A549 (cell line): ENCODE measurements around the gene TMIGD3.

Experiments used
- CHD2 ChIP-seq: fragments of 150-350 bp; IDR thresholded peaks from 2 replicates; pipeline ENCODE4 v1.6.1; 2014; ENCODE audit warnings: low read length; ENCODE audit not compliant: partially characterized antibody
- CHD4 ChIP-seq: fragments of 200-600 bp; sonication (generic); IDR thresholded peaks from 2 replicates; pipeline ENCODE4 v1.6.1; 2016; ENCODE audit warnings: antibody characterized with exemption, mild to moderate bottlenecking, borderline replicate concordance
- CTCF ChIP-seq: fragments of >200 bp; sonication (Bioruptor Twin); formaldehyde crosslinking; IDR thresholded peaks from 3 replicates; pipeline ENCODE4 v1.5.1; 2016
- E2F6 ChIP-seq: IDR thresholded peaks from 2 replicates; pipeline ENCODE4 v1.6.1; 2012; ENCODE audit warnings: low read depth, borderline replicate concordance
- EHMT2 ChIP-seq: fragments of 200-600 bp; sonication (generic); IDR thresholded peaks from 2 replicates; pipeline ENCODE4 v1.6.1; 2016; ENCODE audit warnings: antibody characterized with exemption, low read depth, mild to moderate bottlenecking, moderate library complexity
- EP300 ChIP-seq, 2 experiments: fragments of >200 bp; sonication (Bioruptor Twin); formaldehyde crosslinking; IDR thresholded peaks; 2 replicates in 1 of 2; 3 replicates in 1 of 2; pipeline ENCODE4 v1.6.1; 2016 to 2017
- FOSB ChIP-seq: fragments of 250-450 bp; sonication (Bioruptor Pico); IDR thresholded peaks from 2 replicates; pipeline ENCODE4 v1.5.0; 2020; ENCODE audit warnings: mild to moderate bottlenecking, moderate library complexity
- FOSL2 ChIP-seq, 2 experiments: fragments of 450-650 bp in 1 of 2; fragments of >200 bp in 1 of 2; sonication (Bioruptor Twin) in 1 of 2; formaldehyde crosslinking; IDR thresholded peaks; 2 replicates each; pipeline versions ENCODE4 v1.5.0 to v1.6.1; 2016 to 2020; ENCODE audit warnings: mild to moderate bottlenecking in 1 of 2, moderate library complexity in 1 of 2
- JUN ChIP-seq, 2 experiments: fragments of >200 bp; sonication (Bioruptor Twin); formaldehyde crosslinking; IDR thresholded peaks; 2 replicates in 1 of 2; 3 replicates in 1 of 2; pipeline ENCODE4 v1.6.1; 2016 to 2017
- MAX ChIP-seq: IDR thresholded peaks from 2 replicates; pipeline ENCODE4 v1.6.1; 2012
- MYC ChIP-seq: IDR thresholded peaks from 2 replicates; pipeline ENCODE4 v1.6.1; 2012; ENCODE audit warnings: mild to moderate bottlenecking, inconsistent platforms, low read length, improper control_type of control experiment, borderline replicate concordance
- POLR2A ChIP-seq: IDR thresholded peaks from 2 replicates; pipeline ENCODE4 v1.6.1; 2012; ENCODE audit warnings: mild to moderate bottlenecking, low read length
- RCOR1 ChIP-seq: fragments of 150-350 bp; IDR thresholded peaks from 2 replicates; pipeline ENCODE4 v1.6.1; 2014; ENCODE audit warnings: antibody characterized with exemption, low read length, low read depth

- no peak for TF ChIP-seq CTCF
- TF ChIP-seq MAX = no peak
- TF ChIP-seq POLR2A = no peak
- TF ChIP-seq EP300 (IDR thresholded peaks at IDR 0.05) = no peak
- no peak for TF ChIP-seq EHMT2
- TF ChIP-seq E2F6 = no peak
- TF ChIP-seq MYC = no peak
- no peak for TF ChIP-seq JUN (IDR thresholded peaks at IDR 0.05)
- TF ChIP-seq CHD4 = no peak
- no peak for TF ChIP-seq FOSL2 (IDR thresholded peaks at IDR 0.05)
- TF ChIP-seq FOSL2 (CRISPR knock-in tag; IDR thresholded peaks at IDR 0.05) = no peak
- no peak for TF ChIP-seq FOSB
- no peak for TF ChIP-seq CHD2
- no peak for TF ChIP-seq RCOR1
These were observed 33.9 kb downstream of the TMIGD3 start for GRCh38 chr1:111469539-111469938.
